Subcutaneous adipose tissue (tissue), 4 donors: ENCODE results near the gene NCBP2. TPM values are rescaled to one million over a fixed set of nuclear protein-coding genes. Genes with fewer than 3 reads are reported as not detected.

ENCODE experiments used
- total RNA-seq, 4 donors: library from RNA; depleted of rRNA; stranded (reverse); fragments of >200 nt; gene quantifications; one replicate each; pipeline ENCODE4 v1.1.0, GENCODE V29; 2016
- TF ChIP-seq, protein P1 (sequence below): fragments of 450-650 bp; IDR thresholded peaks from one replicate; pipeline ENCODE4 v1.5.1; 2016; ENCODE audit warnings: low read depth, mild to moderate bottlenecking, control low read depth, antibody characterized with exemption, moderate library complexity

Gene NCBP2
- total RNA-seq, 4 donors from 2014 or later, result 35.7 to 41.4 (median 37.8) TPM

DNA sequence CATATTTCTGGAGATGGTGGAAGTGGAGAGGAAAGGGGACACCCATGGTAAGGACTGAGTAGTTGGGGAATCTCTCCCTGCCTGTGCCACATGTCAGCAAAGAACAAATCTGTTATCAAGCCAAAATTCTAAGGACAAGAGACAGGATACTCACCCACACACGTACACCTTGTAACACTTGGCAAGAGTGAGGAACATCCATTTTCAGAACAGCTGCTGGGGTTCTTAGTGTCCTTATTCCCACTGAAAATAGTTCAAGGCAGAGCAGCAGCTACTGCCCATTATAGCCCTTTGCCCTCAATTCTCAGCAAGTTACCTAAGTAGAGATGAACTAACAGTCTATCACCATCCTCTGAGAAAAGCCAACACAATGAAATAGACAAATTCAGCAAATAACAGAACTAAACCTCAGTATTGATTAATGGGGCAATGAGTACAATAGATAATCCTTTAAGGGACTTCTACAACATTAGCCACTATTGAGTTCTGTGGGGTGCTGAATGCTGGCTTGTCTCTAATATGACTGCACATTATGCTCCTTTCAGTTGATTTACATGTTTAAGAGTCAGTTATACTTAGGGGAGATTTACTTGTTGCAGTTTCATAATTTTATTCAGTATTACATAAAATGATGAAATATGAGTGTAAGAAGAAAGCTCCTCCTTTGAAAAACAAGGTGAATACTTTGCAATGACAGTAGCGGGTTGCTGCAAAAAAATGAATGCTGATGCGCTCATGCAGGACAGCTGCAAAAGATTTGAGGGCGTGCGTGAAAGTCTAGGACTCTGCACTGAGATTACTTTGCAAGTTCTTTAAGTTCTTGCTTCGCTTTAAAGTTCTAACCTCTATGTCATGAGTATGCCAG is 52.3 kb downstream of the NCBP2 start:
- TF ChIP-seq, protein P1, sequence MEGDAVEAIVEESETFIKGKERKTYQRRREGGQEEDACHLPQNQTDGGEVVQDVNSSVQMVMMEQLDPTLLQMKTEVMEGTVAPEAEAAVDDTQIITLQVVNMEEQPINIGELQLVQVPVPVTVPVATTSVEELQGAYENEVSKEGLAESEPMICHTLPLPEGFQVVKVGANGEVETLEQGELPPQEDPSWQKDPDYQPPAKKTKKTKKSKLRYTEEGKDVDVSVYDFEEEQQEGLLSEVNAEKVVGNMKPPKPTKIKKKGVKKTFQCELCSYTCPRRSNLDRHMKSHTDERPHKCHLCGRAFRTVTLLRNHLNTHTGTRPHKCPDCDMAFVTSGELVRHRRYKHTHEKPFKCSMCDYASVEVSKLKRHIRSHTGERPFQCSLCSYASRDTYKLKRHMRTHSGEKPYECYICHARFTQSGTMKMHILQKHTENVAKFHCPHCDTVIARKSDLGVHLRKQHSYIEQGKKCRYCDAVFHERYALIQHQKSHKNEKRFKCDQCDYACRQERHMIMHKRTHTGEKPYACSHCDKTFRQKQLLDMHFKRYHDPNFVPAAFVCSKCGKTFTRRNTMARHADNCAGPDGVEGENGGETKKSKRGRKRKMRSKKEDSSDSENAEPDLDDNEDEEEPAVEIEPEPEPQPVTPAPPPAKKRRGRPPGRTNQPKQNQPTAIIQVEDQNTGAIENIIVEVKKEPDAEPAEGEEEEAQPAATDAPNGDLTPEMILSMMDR, result no peak

DNA sequence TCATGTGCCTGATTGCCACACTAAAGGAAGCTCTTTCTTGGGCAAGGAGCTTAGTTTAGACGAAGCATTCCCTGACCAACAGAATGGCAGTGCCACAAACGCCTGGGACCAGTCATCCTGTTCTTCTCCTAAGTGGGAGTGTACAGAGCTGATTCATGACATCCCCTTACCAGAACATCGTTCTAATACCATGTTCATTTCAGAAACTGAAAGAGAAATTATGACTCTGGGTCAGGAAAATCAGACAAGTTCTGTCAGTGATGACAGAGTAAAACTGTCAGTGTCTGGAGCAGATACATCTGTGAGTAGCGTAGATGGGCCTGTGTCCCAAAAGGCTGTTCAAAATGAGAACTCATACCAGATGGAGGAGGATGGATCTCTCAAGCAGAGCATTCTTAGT is 56.2 kb downstream of the NCBP2 start:
- TF ChIP-seq, protein P1, result no peak

Other genes starting within 250 kb of the NCBP2 start
- gene CEP19, start 230.3 kb downstream of the NCBP2 start, total RNA-seq, result 1 to 10 TPM; 1.5 to 3.3 (median 1.9) TPM
- gene PIGX, start 230.2 kb downstream of the NCBP2 start, total RNA-seq, result 10 to 100 TPM; 20.0 to 26.0 (median 22.7) TPM
- gene PAK2, start 202.7 kb downstream of the NCBP2 start, total RNA-seq, result 100 to 1,000 TPM in 1 of 4 donors, 10 to 100 TPM in 3; 69.3 to 127 (median 74.7) TPM
- 10 to 100 TPM; 35.7 to 48.3 (median 45.1) TPM for gene SENP5, start 74.6 kb downstream of the NCBP2 start, total RNA-seq
- 10 to 100 TPM in 3 of 4 donors, 1 to 10 TPM in 1; 8.8 to 18.5 (median 17.0) TPM for gene PIGZ, start 26.3 kb upstream of the NCBP2 start, total RNA-seq
- gene MELTF, start 87.3 kb upstream of the NCBP2 start, total RNA-seq, result 10 to 100 TPM in 2 of 4 donors, 1 to 10 TPM in 2; 3.8 to 10.7 (median 8.5) TPM